HepG2 (cell line): ENCODE measurements around the gene DHRS1. TPM values are rescaled to one million over a fixed set of nuclear protein-coding genes. Genes with fewer than 3 reads are reported as not detected.
A peak's percentile ranks its signal among the peaks of the same experiment; 100 is the strongest.

ENCODE experiments used
- ATAC-seq: fragments of 200-7000 bp; cut with Tn5 transposase; 3 replicates; pipeline ENCODE4 v1.9.1; 2020; ENCODE audit warnings: mild to moderate bottlenecking, moderate library complexity
- BruUV-seq: library from RNA; stranded (reverse); fragments of 400-500 nt; replicated peaks from 2 replicates; lab custom pipeline; 2021; lab: Mats Ljungman, UMichigan
- CTCF ChIA-PET: fragments of 300-600 bp; formaldehyde crosslinking; extraction: SDS; loops from one replicate; lab custom pipeline; 2021; ENCODE audit warnings: low total read pairs, inconsistent platforms, low intra/inter-chr PET ratio; lab: Yijun Ruan, JAX
- POLR2A ChIA-PET: fragments of 350-600 bp; sonication (Branson Sonifier 250); formaldehyde crosslinking; loops from one replicate; lab custom pipeline; 2020; ENCODE audit warnings: antibody characterized with exemption, inconsistent platforms; lab: Yijun Ruan, JAX
- DNase-seq: peaks from one replicate; pipeline ENCODE4 v3.0.0-alpha.2; 2015; ENCODE audit warnings: low spot score
- FAIRE-seq: peaks from 3 replicates; lab custom pipeline; 2011; peaks lifted over from hg19 to GRCh38; lab: Jason Lieb, UNC
- H2AFZ ChIP-seq: one replicate; pipeline ENCODE4 v1.6.1; 2011; ENCODE audit warnings: low read length, inconsistent platforms
- H3K27ac ChIP-seq: fragments of 300-600 bp; 3 replicates; pipeline ENCODE4 v1.8.0; 2011; ENCODE audit warnings: mixed run types, mild to moderate bottlenecking, mixed read lengths, low read length, inconsistent platforms; ENCODE audit not compliant: insufficient read depth; ENCODE audit errors: extremely low read length
- H3K27me3 ChIP-seq, 2 experiments: fragments of 200-600 bp in 1 of 2; 2 replicates in 1 of 2; 3 replicates in 1 of 2; pipeline versions ENCODE4 v1.6.0 to v1.8.0; 2011; ENCODE audit warnings: low read length in 2 of 2, mild to moderate bottlenecking in 2 of 2, moderate library complexity in 2 of 2, inconsistent platforms in 1 of 2; ENCODE audit not compliant: insufficient read depth in 2 of 2, control insufficient read depth in 1 of 2
- H3K36me3 ChIP-seq, 2 experiments: fragments of 200-600 bp in 1 of 2; replicated peaks in 1 of 2; 2 replicates in 1 of 2; 3 replicates in 1 of 2; pipeline versions ENCODE4 v1.5.1 to v1.8.0; 2011; ENCODE audit warnings: low read length in 2 of 2, inconsistent platforms in 1 of 2; ENCODE audit not compliant: insufficient read depth in 2 of 2, control insufficient read depth in 1 of 2
- H3K4me1 ChIP-seq: 2 replicates; pipeline ENCODE4 v1.5.1; 2012; ENCODE audit warnings: low read length, inconsistent platforms; ENCODE audit not compliant: insufficient read depth
- H3K4me2 ChIP-seq: 2 replicates; pipeline ENCODE4 v1.6.0; 2011; ENCODE audit warnings: low read depth, low read length, inconsistent platforms
- H3K4me3 ChIP-seq, 3 experiments: fragments of 200-600 bp in 1 of 3; sonication (generic), shearing (Covaris generic) in 1 of 3; replicated peaks in 1 of 3; 2 replicates each; pipeline ENCODE4 v1.5.1; 2011 to 2016; ENCODE audit warnings: low read length in 3 of 3, inconsistent platforms in 2 of 3, low read depth in 2 of 3, mild to moderate bottlenecking in 2 of 3, control low read depth in 1 of 3, mixed read lengths in 1 of 3; ENCODE audit not compliant: insufficient read depth in 1 of 3
- H3K79me2 ChIP-seq: one replicate; pipeline ENCODE4 v1.6.1; 2011; ENCODE audit warnings: low read length, inconsistent platforms; ENCODE audit not compliant: insufficient read depth
- H3K9ac ChIP-seq: 2 replicates; pipeline ENCODE4 v1.6.0; 2011; ENCODE audit warnings: mild to moderate bottlenecking, low read depth, low read length, inconsistent platforms; ENCODE audit not compliant: insufficient read depth
- H3K9me3 ChIP-seq: 2 replicates; pipeline ENCODE4 v1.5.1; 2012; ENCODE audit warnings: mild to moderate bottlenecking, low read length
- H4K20me1 ChIP-seq: 2 replicates; pipeline ENCODE4 v1.6.0; 2011; ENCODE audit warnings: inconsistent platforms, mild to moderate bottlenecking, low read length, moderate library complexity; ENCODE audit not compliant: insufficient read depth
- CHCHD3 ChIP-seq: sonication (generic); formaldehyde crosslinking; IDR thresholded peaks from 2 replicates; pipeline ENCODE4 v1.8.0; 2022; ENCODE audit warnings: mild to moderate bottlenecking, missing genetic modification reagents, moderate library complexity
- HES4 ChIP-seq: sonication (generic); formaldehyde crosslinking; IDR thresholded peaks from 2 replicates; pipeline ENCODE4 v1.9.0; 2021; ENCODE audit warnings: mild to moderate bottlenecking, missing genetic modification reagents, borderline replicate concordance
- KAT2B ChIP-seq: fragments of 150-350 bp; IDR thresholded peaks from 2 replicates; pipeline ENCODE4 v1.6.1; 2014; ENCODE audit warnings: low read depth, low read length, borderline replicate concordance
- MAZ ChIP-seq, 2 experiments: sonication (generic) in 1 of 2; formaldehyde crosslinking in 1 of 2; IDR thresholded peaks; 2 replicates each; pipeline versions ENCODE4 v1.5.0 to v1.6.1; 2012 to 2020; ENCODE audit warnings: low read depth in 2 of 2, mild to moderate bottlenecking in 2 of 2, borderline replicate concordance in 1 of 2, improper control_type of control experiment in 1 of 2, low read length in 1 of 2, missing genetic modification reagents in 1 of 2, moderate library complexity in 1 of 2
- NRL ChIP-seq: sonication (generic); formaldehyde crosslinking; IDR thresholded peaks from 2 replicates; pipeline ENCODE4 v1.5.0; 2020; ENCODE audit warnings: missing genetic modification reagents, mild to moderate bottlenecking, moderate library complexity, borderline replicate concordance
- RBM22 ChIP-seq: fragments of 200-400 bp; formaldehyde crosslinking; optimal IDR thresholded peaks from 2 replicates; pipeline ENCODE3; 2017; ENCODE audit warnings: mild to moderate bottlenecking, low read length, moderate library complexity
- SATB2 ChIP-seq: sonication (generic); formaldehyde crosslinking; IDR thresholded peaks from 2 replicates; pipeline ENCODE4 v1.5.0; 2020; ENCODE audit warnings: missing genetic modification reagents
- ZIK1 ChIP-seq: sonication (generic); formaldehyde crosslinking; IDR thresholded peaks from 2 replicates; pipeline ENCODE4 v1.5.0; 2020; ENCODE audit warnings: mild to moderate bottlenecking, low read depth, missing genetic modification reagents, borderline replicate concordance
- ZNF224 ChIP-seq: sonication (generic); formaldehyde crosslinking; IDR thresholded peaks from 2 replicates; pipeline ENCODE4 v1.5.0; 2020; ENCODE audit warnings: mild to moderate bottlenecking, missing genetic modification reagents
- ZNF660 ChIP-seq: sonication (generic); formaldehyde crosslinking; IDR thresholded peaks from 2 replicates; pipeline ENCODE4 v1.5.1; 2020; ENCODE audit warnings: mild to moderate bottlenecking, low read depth, missing genetic modification reagents, borderline replicate concordance
- WGBS: methylation state at CpG from one replicate; pipeline ENCODE4 v1.1.6; 2017; ENCODE audit warnings: low lambda C conversion rate; 5-methylcytosine and 5-hydroxymethylcytosine counted together
- in situ Hi-C: cut with HindIII; loops from 2 replicates; pipeline ENCODE4 v1.10.0; 2017; ENCODE audit warnings: low pct_unique_long_range_greater_than_20kb; ENCODE audit not compliant: extremely low pct_ligation_motif_present
- intact Hi-C: fragments of 100-400 bp; cut with micrococcal nuclease; formaldehyde crosslinking; loops from one replicate; pipeline ENCODE4 v1.10.0; 2022; ENCODE audit not compliant: unreplicated experiment
- polyA plus RNA-seq, 8 experiments: library from polyadenylated mRNA; depleted of rRNA in 3 of 8; stranded (reverse) in 7 of 8; unstranded in 1 of 8; fragments of >200 nt; fragmentation: Illumina TruSeq in 4 of 8; extraction: Trizol in 4 of 8; gene quantifications; 2 replicates each; pipeline versions ENCODE4 v1.2.1 to v1.2.3, GENCODE V29; 2011 to 2016; ENCODE audit warnings: low read depth in 4 of 8, missing spikeins in 1 of 8, mixed read lengths in 1 of 8; ENCODE audit not compliant: insufficient read depth in 1 of 8
- total RNA-seq, 5 experiments: library from RNA; depleted of rRNA; stranded (reverse); fragments of >200 nt; fragmentation: Illumina TruSeq; extraction: Trizol; gene quantifications; 2 replicates each; pipeline ENCODE4 v1.2.3, GENCODE V29; 2016; ENCODE audit warnings: low read depth in 1 of 5
- TF ChIP-seq, protein P1 (sequence below): sonication (generic); formaldehyde crosslinking; IDR thresholded peaks from 2 replicates; pipeline ENCODE4 v1.5.1; 2020; ENCODE audit warnings: mild to moderate bottlenecking, missing genetic modification reagents, moderate library complexity
- TF ChIP-seq, protein P2 (sequence below): sonication (generic); formaldehyde crosslinking; IDR thresholded peaks from 2 replicates; pipeline ENCODE4 v1.4.0; 2020; ENCODE audit warnings: missing genetic modification reagents

DHRS1 gene
- total and polyA plus RNA-seq, 2 of the 13 experiments (the other 11 are each of a cell fraction or from before 2014, with no cell fraction given), result 49.8 to 60.8 TPM

DNA sequence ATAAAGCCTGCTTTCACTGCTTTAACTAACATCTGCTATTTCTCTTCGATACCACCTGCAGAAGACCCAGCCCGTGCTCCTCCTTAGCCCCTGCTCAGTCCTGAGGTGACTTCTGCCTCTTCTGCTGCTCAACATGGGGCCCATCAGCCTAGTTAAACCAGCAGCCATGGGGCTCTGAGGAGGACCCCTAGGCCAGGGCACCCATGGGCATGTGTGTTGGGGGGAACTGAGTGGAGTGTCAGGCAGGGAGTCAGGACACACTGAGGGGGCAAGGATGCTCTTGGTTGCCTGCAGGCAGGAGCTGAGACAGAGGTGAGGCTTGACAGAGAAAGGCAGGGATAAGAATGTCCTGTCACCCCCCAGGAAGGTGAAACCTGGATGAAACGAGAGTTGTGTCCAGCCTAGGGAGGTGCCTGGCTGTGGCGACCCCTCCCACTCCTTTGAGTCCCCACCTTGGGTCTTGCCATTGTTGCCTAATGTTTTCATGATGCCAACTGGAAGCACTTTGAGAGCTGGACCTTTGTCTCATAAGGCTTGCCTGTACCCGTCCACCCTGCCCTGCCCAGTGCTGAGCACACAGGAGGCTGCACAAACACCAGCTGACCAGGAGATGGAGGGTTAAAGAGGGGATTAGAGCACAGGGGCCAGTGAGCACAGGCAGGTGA is 15.7 kb downstream of the DHRS1 start (continued):
- peak; percentile 17; the same call in 1 of the 2 replicates for TF ChIP-seq KAT2B
- no peak for TF ChIP-seq ZNF224 (CRISPR knock-in tag)

DNA sequence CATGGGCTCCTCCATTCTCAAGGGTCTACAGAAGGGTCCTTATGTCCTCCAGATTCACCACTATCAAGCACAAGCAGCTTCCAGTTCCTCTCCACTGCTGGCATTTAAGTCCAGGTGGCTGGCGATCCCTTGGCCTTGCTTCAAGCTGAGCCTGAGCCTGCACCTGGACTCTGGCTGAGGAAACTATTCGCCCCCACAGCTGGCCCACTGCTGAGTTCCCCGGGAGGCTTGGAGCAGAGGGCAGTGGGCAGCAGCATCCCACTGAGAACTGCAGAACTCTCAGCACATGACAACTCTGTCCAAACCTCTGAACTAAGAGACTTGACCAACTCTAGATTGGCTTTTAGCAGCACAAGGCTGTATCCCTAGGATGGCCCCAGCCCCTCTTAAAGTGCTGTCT is 16.8 kb downstream of the DHRS1 start:
- Histone ChIP-seq H3K79me2 (no peaks in the 10 kb centered on the region), H4K20me1 (no peaks in the 10 kb centered on the region), H3K4me1 (no peaks in the 10 kb centered on the region), H3K9me3 (no peaks in the 10 kb centered on the region), H3K4me2 (no peak overlapping the region), H2AFZ (no peak overlapping the region), H3K9ac (no peak overlapping the region), H3K36me3 (no peaks in the 10 kb centered on the region), H3K27ac (no peak overlapping the region), H3K27me3 (no peaks in the 10 kb centered on the region), H3K4me3 (no peak overlapping the region)
- intact Hi-C loops (no loop called here), in situ Hi-C loops (no loop called here)
- no peak for DNase-seq
- CTCF ChIA-PET, result no interaction called here
- no peak for FAIRE-seq
- POLR2A ChIA-PET, result interaction anchor here (1.2 to 4.8 kb wide), 6 partner anchors 9 to 40 kb away, joined by 3 to 27 read pairs (median 11); partner anchors contain the start of genes CIDEB, RABGGTA and TINF2
- no peak for ATAC-seq
- WGBS, result 82% methylated on average over 3 of the region's 3 CpGs
- BruUV-seq, result no TSS peak
- no peak for TF ChIP-seq HES4
- TF ChIP-seq NRL (CRISPR knock-in tag), result 0 out of 2 replicates have a peak, but pooled peaks have one; percentile 63
- no peak for TF ChIP-seq CHCHD3 (CRISPR knock-in tag)
- no peak for TF ChIP-seq ZIK1 (CRISPR knock-in tag)
- no peak for TF ChIP-seq MAZ (IDR thresholded peaks at IDR 0.05; ENCODE audit: borderline replicate concordance, low read depth, low read length)
- TF ChIP-seq MAZ (CRISPR knock-in tag; IDR thresholded peaks at IDR 0.05; ENCODE audit: low read depth), result no peak
- TF ChIP-seq, protein P1, sequence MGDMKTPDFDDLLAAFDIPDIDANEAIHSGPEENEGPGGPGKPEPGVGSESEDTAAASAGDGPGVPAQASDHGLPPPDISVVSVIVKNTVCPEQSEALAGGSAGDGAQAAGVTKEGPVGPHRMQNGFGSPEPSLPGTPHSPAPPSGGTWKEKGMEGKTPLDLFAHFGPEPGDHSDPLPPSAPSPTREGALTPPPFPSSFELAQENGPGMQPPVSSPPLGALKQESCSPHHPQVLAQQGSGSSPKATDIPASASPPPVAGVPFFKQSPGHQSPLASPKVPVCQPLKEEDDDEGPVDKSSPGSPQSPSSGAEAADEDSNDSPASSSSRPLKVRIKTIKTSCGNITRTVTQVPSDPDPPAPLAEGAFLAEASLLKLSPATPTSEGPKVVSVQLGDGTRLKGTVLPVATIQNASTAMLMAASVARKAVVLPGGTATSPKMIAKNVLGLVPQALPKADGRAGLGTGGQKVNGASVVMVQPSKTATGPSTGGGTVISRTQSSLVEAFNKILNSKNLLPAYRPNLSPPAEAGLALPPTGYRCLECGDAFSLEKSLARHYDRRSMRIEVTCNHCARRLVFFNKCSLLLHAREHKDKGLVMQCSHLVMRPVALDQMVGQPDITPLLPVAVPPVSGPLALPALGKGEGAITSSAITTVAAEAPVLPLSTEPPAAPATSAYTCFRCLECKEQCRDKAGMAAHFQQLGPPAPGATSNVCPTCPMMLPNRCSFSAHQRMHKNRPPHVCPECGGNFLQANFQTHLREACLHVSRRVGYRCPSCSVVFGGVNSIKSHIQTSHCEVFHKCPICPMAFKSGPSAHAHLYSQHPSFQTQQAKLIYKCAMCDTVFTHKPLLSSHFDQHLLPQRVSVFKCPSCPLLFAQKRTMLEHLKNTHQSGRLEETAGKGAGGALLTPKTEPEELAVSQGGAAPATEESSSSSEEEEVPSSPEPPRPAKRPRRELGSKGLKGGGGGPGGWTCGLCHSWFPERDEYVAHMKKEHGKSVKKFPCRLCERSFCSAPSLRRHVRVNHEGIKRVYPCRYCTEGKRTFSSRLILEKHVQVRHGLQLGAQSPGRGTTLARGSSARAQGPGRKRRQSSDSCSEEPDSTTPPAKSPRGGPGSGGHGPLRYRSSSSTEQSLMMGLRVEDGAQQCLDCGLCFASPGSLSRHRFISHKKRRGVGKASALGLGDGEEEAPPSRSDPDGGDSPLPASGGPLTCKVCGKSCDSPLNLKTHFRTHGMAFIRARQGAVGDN (CRISPR knock-in tag), result 0 out of 2 replicates have a peak, but pooled peaks have one; percentile 12
- TF ChIP-seq, protein P2, sequence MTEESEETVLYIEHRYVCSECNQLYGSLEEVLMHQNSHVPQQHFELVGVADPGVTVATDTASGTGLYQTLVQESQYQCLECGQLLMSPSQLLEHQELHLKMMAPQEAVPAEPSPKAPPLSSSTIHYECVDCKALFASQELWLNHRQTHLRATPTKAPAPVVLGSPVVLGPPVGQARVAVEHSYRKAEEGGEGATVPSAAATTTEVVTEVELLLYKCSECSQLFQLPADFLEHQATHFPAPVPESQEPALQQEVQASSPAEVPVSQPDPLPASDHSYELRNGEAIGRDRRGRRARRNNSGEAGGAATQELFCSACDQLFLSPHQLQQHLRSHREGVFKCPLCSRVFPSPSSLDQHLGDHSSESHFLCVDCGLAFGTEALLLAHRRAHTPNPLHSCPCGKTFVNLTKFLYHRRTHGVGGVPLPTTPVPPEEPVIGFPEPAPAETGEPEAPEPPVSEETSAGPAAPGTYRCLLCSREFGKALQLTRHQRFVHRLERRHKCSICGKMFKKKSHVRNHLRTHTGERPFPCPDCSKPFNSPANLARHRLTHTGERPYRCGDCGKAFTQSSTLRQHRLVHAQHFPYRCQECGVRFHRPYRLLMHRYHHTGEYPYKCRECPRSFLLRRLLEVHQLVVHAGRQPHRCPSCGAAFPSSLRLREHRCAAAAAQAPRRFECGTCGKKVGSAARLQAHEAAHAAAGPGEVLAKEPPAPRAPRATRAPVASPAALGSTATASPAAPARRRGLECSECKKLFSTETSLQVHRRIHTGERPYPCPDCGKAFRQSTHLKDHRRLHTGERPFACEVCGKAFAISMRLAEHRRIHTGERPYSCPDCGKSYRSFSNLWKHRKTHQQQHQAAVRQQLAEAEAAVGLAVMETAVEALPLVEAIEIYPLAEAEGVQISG (CRISPR knock-in tag), result no peak
- no peak for TF ChIP-seq ZNF660 (CRISPR knock-in tag)
- TF ChIP-seq RBM22, result peak; percentile 26
- TF ChIP-seq SATB2 (CRISPR knock-in tag), result no peak
